ENCODE measurements around the gene USP6.
"Not testable (repeated sequence)": the region's sequence is repeated elsewhere in the genome, so short reads cannot be mapped to it uniquely, and the experiment has no call there.

USP6 gene

DNA sequence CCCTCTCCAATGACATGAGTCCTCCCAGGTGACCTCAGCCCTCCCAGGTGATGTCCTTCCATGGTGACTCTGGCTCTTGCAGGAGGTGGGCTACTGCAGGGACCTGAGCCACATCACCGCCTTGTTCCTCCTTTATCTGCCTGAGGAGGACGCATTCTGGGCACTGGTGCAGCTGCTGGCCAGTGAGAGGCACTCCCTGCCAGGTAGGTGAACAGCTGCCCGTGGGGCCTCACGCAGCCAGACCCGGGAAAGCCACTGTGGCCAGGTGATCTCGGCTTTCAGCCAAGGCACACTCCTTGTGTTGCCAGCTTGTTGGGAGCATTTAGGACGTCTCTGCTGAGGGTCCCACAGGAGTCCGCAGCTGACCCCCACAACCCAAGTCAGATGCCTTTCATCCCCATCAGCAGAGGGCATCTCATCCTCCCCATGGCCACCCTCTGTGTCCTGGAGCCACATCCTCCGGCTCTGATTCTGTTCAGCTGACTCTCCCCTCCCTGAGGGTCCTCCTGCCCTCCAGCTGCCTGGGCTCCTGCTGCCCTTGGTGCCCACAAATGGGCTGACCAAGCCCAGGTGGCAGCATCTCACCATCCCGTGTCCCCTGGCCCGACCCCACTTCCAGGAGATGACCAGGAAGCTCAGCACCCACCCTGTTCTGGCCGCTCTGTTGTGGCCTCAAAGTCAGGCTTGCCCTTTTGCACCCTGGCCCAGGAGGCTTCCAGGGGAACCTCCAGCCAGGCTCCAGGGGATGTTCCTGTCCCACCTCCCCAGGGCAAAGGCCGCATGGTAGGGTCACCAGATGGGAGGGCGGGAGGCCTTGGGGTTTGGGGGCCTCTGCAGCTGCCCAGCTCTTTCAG is 20.1 kb downstream of the USP6 start:
- no peak for DNase-seq

DNA sequence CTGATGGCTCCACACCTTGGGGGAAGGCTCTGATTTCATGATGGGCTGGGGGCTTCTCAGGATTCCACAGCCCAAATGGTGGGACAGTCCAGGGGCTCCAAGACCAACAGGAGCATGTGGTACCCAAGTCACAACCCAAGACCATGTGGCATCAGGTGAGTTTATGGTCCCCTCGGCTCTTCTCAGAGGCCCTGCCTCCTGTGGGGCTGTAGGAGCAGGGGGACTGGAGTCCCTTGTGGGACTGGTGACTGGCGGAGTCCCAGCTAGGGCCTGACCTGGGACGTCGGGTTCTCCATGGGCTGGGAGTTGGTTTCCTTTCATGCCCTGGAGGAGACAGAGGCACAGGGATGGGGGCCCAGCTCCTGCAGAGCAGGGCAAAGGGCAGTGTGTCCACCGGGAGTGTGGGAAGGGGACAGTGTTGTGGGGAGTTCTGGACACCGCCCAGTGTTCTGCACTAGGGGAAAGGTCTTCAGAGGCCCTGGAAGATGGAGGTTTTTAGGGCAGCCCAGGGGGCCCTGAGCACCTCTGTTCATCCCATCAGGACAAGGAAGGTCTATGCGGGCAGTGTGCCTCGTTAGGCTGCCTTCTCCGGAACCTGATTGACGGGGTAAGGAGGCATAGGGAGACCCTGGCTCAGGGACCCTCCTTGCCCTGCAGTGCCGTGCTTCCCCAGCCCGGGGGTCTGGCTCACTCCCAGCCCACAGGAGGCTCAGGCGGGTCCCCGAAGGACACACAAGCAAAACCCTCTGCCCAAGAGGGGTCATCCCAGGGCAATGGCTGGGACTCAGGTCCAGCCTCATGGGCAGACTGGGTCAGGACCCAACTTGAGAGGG is 21.0 kb downstream of the USP6 start:
- not testable (repeated sequence) for DNase-seq

DNA sequence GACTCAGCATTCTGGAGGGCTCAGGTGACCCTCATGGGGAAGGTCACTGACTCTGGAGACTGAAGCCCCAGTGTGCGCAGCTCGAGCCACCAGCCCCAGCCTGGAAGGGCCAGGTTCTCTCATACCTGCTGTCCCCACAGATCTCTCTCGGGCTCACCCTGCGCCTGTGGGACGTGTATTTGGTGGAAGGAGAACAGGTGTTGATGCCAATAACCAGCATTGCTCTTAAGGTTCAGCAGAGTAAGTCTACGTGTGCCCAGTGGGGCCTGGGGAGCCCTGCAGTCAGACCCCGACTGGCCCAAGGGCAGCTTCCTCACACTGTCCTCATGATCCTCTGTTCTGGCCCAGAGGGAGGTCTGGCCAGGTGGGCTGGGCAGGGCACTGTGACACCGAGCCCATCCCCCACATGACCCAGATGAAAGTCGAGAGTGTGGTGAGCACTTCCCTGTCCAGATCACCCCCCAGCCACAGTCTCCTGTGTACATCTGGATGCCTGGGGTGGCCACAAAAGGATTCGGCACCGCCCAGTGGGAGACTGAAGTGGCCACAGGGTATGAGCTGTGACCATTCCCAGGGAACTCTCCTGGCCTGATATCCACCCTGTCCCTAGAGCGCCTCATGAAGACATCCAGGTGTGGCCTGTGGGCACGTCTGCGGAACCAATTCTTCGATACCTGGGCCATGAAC is 21.8 kb downstream of the USP6 start:
- DNase-seq = not testable (repeated sequence)

DNA sequence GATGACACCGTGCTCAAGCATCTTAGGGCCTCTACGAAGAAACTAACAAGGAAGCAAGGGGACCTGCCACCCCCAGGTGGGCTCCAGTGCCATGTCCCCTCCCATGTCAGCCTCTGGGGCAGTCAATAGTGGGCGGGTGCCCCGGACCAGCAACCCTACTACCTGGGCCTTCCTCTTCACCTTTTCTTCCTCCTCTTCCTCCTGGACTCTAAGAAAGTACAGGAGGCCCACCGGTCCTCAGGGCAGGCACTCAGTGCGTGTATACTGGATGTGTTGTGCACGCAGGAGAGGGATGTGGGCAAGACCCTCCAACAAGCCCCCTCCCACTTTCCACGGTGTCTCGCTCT is 22.3 kb downstream of the USP6 start:
- not testable (repeated sequence) for DNase-seq

DNA sequence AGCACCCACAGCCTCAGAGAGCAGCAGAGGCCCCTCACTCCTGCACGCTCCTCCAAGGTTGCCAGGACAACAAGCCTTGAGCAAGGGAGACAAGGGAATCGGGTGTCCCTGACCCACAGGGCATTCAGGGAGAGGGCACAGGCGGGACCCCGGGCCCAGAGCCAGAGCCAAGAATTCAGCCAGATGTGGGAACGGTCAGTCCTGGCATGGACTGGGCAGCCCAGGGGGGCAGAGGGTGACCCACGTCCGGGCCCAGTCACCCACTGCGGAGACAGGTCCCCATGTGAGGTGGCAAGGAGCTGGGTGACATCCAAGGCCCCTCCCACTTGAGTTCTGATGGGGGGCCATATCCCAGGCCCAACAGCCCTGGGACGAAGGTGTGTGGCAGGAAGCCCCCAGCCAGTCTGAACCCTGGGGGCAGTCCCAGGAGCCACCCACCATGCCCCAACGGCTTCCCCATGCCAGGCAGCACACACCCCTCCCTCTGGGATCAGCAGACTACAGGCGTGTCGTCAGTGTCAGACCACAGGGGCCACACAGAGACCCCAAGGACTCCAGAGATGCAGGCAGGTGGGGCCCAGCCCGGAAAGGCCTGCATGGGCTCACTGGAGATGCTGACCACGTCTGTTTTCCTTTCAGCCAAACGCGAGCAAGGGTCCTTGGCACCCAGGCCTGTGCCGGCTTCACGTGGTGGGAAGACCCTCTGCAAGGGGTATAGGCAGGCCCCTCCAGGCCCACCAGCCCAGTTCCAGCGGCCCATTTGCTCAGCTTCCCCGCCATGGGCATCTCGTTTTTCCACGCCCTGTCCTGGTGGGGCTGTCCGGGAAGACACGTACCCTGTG is 23.0 kb downstream of the USP6 start:
- DNase-seq = no peak

DNA sequence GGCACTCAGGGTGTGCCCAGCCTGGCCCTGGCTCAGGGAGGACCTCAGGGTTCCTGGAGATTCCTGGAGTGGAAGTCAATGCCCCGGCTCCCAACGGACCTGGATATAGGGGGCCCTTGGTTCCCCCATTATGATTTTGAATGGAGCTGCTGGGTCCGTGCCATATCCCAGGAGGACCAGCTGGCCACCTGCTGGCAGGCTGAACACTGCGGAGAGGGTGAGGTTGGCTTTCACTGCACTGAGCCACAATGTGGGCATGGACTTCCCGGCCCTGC is 23.6 kb downstream of the USP6 start:
- DNase-seq = no peak

DNA sequence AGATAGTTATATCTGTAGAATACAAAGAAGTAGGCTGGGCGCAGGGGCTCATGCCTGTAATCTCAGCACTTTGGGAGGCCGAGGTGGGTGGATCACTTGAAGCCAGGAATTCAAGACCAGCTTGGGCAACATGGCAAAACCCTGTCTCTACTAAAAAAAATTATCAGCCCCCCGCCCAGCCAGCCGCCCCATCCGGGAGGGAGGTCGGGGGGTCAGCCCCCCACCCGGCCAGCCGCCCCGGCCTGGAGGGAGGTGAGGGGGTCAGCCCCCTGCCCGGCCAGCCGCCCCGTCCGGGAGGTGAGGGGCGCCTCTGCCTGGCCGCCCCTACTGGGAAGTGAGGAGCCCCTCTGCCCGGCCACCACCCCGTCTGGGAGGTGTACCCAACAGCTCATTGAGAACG is 27.0 kb downstream of the USP6 start:
- DNase-seq = not testable (repeated sequence)

DNA sequence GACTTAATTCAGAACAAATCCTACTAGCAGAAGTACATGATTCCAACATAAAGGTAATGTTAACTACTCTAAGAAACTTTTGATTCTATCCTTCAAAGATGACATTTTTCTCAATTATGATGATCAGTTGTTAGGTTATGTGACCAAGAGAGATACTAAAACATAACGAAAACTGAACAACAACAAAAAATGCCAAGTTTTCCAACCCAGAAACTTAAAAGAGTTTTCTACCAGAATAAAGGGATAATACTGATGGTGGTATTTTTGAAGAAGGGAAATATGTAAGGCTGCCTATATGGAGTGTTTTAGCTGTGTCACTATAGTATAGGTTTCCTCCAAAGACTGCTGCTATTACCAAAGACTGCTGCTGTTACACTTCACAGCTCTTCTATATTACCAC is 30.3 kb downstream of the USP6 start:
- DNase-seq = not testable (repeated sequence)

DNA sequence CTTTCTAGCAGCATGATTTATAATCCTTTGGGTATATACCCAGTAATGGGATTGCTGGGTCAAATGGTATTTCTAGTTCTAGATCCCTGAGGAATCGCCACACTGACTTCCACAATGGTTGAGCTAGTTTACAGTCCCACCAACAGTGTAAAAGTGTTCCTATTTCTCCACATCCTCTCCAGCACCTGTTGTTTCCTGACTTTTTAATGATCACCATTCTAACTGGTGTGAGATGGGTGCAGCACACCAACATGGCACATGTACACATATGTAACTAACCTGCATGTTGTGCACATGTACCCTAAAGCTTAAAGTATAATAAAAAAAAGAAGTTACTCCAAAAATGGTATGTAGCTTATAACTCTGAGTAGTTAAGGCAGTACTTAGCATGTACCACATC is 44.9 kb downstream of the USP6 start:
- DNase-seq = not testable (repeated sequence)

DNA sequence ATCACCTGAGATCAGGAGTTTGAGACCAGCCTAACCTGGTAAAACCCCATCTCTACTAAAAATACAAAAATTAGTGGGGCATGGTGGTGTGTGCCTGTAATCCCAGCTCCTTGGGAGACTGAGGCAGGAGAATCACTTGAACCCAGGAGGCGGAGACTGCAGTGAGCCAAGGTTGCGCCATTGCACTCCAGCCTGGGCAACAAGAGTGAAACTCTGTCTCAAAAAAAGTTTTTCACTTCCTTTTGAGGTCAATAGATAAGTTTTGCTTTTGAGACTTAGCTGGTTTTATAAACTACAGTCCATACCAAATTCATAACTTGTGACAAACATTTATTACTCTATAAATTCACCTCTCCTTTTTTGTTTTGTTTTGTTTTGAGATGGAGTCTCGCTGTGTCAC is 46.0 kb downstream of the USP6 start:
- DNase-seq = not testable (repeated sequence)

DNA sequence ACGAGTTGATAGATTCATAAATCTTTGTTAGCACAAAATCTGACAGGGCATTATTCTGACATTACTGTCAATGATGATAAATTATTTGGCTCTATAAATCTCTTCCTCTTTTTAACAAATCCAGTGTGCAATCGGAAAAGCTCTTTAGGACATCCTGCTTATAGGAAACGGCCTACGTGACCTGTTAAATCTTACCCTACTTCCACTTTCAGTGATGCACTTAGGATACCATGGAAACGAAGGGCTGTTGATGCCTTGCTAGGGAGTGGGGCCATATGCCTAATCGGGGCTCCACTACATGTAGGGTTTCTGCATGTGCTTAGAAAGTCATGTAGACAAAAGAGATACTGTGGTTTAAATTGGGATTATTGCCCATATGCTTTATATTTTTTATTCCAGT is 48.6 kb downstream of the USP6 start:
- DNase-seq = no peak

DNA sequence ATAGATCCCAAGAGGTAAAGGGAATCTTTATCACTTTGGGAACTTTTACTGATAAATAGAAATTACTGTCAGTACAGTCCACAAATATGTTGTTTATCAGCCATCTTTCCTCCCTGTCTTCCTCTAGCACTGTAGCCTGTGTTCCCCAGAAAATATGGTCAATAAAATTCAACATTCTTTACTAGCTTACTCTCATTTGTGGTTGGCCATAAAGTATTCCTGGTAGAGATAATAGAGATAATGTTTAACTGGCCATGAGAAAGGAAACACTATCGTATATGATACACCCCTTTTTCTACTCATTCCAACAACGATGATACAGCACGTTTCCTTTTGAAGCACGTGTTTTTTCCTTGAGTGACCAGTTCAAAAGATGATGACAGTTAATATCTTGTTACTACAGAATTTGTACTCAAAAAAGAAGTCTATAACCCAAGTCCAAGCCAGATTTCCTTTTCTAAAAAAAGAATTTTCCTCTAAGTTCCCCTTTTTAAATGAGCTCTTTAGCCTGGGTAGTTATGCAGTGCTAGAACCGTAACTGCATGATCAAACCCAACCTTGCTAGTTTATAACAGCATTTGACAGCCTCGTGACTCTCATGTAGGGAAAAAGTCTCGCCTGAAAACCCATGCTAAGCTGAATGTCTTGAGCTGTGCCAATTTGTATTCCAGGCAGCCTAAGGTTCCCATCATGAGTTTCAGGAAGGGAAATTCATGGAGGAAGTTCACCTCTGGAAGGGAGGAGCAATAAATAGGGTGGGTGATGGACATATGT is 50.1 kb downstream of the USP6 start:
- DNase-seq = peak in 1 of 14 donors; percentile 3

DNA sequence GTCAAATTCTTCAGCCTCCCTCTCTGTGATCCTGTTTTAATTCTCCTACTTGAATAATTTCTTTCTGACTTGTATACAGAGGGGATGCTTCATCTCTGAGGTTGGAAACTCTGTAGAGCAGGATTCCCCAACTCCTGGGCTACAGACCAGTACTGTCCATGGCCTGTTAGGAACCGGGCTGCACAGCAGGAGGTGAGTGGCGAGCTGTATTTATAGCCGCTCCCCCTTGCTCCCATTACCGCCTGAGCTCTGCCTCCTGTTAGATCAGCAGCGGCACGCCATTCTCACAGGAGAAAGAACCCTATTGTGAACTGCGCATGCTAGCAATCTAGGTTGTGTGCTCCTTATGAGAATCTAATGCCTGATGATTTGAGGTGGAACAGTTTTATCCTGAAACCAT is 59.2 kb downstream of the USP6 start:
- not testable (repeated sequence) for DNase-seq

DNA sequence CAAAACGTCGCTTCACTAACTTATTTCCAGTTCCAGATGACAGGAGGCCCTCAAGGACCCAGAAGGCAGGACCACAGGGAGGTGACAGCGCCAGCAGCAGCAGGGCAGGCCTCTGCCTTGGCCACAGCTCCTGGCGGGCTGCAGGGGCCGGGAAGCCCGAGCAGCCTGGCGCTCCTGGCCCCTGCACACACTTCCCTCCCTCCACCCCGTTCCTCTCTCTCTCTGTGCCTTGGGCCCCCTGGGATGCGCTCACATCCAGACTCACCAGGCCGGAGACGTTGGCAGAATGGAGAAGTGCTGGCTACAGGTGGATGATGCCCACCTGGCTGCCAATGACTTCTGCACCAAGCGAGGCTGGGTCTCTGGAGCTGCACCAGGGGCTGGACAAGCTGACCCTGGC is 63.2 kb downstream of the USP6 start:
- no peak for DNase-seq

DNA sequence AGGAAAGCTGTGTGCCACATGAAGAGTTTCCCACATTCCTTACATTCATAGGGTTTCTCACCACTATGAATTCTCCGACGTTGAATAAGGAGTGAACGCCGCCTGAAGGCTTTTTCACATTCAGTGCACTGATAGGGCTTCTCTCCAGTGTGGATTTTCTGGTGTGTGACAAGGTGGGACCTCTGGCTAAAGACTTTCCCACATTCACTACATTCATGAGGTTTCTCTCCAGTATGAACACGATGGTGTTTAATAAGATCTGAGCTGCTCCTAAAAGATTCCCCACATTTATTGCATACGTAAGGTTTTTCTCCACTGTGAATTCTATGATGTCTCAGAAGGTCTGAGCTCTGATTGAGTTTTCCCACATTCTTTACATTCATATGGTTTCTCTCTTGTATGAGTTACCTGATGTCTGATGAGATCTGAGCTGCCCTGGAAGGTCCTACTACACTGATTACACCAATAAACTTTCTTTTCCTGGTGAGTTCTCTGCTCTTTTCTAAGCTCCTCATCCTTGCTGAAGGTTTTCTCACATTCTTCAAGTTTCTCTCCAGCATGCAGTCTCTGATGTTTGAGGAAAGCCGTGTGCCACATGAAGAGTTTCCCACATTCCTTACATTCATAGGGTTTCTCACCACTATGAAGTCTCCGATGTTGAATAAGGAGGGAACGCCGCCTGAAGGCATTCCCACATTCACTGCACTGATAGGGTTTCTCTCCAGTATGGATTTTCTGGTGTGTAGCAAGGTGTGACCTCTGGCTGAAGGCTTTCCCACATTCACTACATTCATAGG is 65.9 kb downstream of the USP6 start:
- DNase-seq = no peak

DNA sequence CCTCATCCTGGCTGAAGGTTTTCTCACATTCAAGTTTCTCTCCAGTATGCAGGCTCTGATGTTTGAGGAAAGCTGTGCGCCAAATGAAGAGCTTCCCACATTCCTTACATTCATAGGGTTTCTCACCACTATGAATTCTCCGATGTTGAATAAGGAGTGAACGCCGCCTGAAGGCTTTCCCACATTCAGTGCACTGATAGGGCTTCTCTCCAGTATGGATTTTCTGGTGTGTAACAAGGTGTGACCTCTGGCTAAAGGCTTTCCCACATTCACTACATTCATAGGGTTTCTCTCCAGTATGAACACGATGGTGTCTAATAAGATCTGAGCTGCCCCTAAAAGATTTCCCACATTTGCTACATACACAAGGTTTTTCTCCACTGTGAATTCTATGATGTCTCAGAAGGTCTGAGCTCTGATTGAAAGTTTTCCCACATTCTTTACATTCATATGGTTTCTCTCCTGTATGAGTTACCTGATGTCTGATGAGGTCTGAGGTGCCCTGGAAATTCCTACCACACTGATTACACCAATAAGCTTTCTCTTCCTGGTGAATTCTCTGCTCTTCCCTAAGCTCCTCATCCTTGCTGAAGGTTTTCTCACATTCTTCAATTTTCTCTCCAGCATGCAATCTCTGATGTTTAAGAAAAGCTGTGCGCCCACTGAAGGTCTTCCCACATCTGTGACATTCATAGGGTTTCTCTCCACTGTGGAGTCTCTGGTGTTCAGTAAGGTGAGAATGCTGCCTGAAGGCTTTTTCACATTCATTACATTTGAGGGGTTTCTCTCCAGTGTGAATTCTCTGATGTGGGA is 67.0 kb downstream of the USP6 start:
- DNase-seq = no peak

DNA sequence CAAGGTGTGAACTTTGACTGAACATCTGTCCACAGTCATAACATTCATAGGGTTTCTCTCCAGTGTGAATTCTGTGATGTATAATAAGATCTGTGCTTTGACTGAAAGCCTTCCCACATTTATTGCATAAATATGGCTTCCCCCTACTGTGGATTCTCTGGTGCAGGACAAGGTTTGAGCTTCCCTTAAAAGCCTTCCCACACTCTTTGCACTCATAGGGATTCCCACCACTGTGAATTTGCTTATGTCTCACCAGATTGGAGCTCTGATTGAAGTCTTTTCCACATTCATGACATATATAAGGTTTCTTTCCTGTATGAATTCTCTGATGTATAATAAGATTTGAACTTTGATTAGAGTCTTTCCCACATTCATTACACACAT is 67.6 kb downstream of the USP6 start:
- DNase-seq = no peak

DNA sequence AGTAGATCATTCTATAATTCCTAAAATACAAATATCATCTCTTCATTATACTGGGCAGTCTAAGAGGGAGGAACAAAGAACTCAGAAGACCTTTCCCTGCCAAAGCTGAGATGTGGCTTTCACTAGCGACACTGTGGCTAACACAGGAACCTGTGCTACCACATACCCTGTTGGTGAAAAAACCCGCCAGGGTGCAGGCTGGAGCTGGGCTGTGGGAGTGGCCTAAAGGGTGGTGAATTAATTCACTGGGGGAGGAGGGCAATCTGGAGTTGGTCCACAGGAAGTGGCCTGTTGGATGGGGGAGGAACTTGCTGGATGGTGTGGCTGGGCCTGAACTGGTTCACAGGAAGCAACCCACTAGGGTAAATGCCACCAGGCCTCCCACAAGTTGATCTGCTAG is 68.5 kb downstream of the USP6 start:
- no peak for DNase-seq

DNA sequence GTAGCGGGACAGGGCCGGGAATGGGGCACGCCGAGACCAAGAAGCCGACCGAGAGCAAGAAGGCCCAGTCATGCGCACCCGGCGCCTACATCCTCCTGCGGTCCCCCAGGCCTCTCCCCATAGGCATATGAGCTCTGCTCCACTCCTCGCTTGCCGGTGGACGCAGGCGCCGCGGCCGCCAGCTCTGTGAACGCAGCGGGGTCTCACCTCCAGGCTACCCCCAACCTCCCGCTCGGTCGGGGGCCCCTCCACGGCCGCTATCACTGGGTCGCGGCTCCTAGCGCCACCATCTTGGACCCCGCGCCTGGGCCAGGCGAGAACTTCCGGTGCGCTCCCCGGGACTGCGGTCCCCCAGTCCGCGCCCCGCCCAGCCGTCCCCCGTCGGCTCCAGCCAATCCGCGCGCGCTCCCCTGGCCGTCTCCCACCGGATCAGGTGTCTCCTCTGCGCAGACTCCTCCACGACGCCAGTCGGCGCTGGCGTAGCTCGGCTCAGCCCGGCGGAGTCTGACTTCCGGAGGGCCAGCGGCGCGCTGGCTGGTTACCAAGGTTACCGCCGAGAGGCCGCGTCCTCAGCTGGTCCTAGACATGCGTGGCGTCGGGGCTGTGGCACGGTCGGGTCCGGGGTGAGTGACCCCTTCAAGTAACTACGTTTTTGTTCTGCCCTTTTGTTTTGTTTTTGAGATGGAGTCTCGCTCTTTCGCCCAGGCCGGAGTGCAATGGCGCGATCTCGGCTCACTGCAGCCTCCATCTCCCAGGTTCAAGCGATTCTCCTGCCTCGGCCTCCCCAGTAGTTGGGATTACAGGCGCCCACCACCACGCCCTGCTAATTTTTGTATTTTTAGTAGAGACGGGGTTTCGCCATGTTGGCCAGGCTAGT is 75.9 kb downstream of the USP6 start, which contains the start of gene ZNF594:
Gene ZNF594, minus strand, starts transcription at position 328 of the 877 bp plus-strand sequence. CDS start 7,612 bp downstream, outside the sequence.
- peak; percentile 64 to 96 (median 90) for DNase-seq

Measured in C1 segment of cervical spinal cord (tissue), 14 donors.